ENCODE measurements around the gene CCR8. TPM values are rescaled to one million over a fixed set of nuclear protein-coding genes. Genes with fewer than 3 reads are reported as not detected.

CCR8 gene
- total RNA-seq, 4 donors from 2014 or later = not detected

DNA sequence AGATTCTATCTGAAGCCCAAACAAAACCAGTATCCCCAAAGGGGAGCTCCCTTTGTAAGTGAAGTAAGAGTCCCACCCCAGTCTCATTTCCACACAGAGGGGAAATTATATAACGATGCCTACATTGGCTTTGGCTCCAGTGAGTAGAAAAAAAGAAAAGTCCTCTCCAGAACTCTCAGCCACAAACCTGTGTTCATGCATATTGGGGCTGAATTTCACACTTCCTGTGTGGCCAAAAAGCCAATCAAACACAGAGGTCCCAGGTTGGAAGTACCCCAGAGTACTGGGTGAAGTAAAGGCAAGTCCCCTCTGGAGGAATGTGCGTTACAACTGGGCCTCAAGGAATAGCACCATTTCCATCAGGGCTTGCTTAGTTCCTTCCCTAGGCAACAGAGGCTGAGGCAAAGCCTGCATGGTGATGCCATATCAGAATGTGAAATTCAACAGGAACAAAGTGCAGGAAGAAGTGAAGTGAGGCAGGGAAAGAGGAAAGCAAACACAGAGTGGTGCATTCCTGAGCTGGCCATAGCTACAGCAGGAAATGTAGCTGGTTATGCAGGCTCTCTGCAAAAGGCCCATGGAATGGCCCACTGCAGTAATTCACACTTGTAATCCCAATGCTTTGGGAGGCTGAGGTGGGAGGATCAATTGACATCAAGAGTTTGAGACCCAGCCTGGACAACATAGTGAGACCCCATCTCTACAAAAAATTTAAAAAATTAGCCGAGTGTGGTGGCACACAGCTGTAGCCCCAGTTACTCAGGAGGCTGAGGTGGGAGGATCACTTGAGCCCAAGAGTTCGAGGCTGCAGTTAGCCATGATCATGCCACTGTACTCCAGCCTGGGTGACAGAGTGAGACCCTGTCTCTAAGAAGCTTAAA lies 33.1 kb upstream of the CCR8 start:
- Histone ChIP-seq H3K9me3 (peaks cover 0 to 12% (median 0%) of the 10 kb centered on the region in 3 donors), H3K4me3 (no peak overlapping the region), H3K27me3 (no peaks in the 10 kb centered on the region), H3K36me3 (no peaks in the 10 kb centered on the region), H3K27ac (no peak overlapping the region), H3K4me1 (peaks cover 4 to 5% of the 10 kb centered on the region in 2 donors)
- no peak for ATAC-seq
- in situ Hi-C loops (cut with MboI; ENCODE audit: low sequenced_read_pairs in 4 of 4) (no loop called here), intact Hi-C loops (cut with DNase I; ENCODE audit: low total_unique reads) (no loop called here)
- TF ChIP-seq, protein P1, sequence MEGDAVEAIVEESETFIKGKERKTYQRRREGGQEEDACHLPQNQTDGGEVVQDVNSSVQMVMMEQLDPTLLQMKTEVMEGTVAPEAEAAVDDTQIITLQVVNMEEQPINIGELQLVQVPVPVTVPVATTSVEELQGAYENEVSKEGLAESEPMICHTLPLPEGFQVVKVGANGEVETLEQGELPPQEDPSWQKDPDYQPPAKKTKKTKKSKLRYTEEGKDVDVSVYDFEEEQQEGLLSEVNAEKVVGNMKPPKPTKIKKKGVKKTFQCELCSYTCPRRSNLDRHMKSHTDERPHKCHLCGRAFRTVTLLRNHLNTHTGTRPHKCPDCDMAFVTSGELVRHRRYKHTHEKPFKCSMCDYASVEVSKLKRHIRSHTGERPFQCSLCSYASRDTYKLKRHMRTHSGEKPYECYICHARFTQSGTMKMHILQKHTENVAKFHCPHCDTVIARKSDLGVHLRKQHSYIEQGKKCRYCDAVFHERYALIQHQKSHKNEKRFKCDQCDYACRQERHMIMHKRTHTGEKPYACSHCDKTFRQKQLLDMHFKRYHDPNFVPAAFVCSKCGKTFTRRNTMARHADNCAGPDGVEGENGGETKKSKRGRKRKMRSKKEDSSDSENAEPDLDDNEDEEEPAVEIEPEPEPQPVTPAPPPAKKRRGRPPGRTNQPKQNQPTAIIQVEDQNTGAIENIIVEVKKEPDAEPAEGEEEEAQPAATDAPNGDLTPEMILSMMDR (IDR thresholded peaks at IDR 0.05 in 4 of 5, conservative IDR thresholded peaks at IDR 0.05 in 1 of 5) = no peak
- TF ChIP-seq POLR2A (IDR thresholded peaks at IDR 0.05) = no peak
- DNase-seq = no peak

DNA sequence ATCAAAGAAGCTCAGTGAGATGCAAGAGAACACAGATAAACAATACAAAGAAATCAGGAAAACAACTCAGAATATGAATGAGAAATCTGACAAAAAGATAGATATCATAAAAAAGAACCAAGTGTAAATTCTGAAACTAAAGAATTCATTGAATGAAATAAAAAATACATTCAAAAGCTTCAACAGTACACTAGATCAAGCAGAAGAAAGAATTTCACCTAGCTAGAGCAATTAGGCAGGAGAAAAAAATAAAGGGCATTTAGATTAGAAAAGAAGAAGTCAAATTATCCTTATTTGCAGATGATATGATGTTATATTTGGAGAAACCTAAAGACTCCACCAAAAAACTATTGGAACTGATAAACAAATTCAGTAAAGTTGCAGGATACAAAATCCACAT lies 30.2 kb upstream of the CCR8 start:
- Histone ChIP-seq H3K4me1 (no peaks in the 10 kb centered on the region), H3K27me3 (peaks cover 0 to 4% (median 0%) of the 10 kb centered on the region in 3 donors), H3K4me3 (no peak overlapping the region), H3K9me3 (peaks cover 0 to 12% (median 0%) of the 10 kb centered on the region in 3 donors), H3K27ac (no peak overlapping the region), H3K36me3 (no peaks in the 10 kb centered on the region)
- no peak for DNase-seq
- TF ChIP-seq, protein P1 (IDR thresholded peaks at IDR 0.05 in 4 of 5, conservative IDR thresholded peaks at IDR 0.05 in 1 of 5) = no peak
- no peak for TF ChIP-seq POLR2A (IDR thresholded peaks at IDR 0.05)
- no peak for ATAC-seq
- intact Hi-C loops (cut with DNase I; ENCODE audit: low total_unique reads) (no loop called here), in situ Hi-C loops (cut with MboI; ENCODE audit: low sequenced_read_pairs in 4 of 4) (no loop called here)

DNA sequence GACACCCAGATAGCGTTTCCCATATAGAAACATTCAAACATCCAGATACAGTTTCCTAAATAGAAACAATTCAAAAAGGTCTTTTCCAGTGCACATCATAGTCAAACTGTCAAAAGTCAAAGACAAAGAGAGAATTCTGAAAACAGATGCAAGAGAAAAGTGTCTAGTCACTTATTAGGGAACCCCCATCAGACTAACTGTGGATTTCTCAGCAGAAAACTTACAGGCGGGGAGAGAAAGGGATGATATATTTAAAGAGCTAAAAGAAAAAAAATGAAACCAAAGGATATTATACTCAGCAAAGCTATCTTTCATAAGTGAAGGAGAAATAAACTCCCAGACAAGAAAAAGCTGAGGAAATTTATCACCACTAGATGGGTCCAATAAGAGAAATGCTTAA lies 27.3 kb upstream of the CCR8 start:
- no peak for ATAC-seq
- intact Hi-C loops (cut with DNase I; ENCODE audit: low total_unique reads) = no loop called here
- Histone ChIP-seq H3K27me3 (peaks cover 0 to 4% (median 0%) of the 10 kb centered on the region in 3 donors), H3K4me1 (no peaks in the 10 kb centered on the region), H3K27ac (no peak overlapping the region), H3K36me3 (no peaks in the 10 kb centered on the region), H3K9me3 (peaks cover 0 to 12% (median 0%) of the 10 kb centered on the region in 3 donors), H3K4me3 (no peak overlapping the region)
- in situ Hi-C loops (cut with MboI; ENCODE audit: low sequenced_read_pairs in 4 of 4) = no loop called here
- DNase-seq = no peak
- TF ChIP-seq, protein P1 (IDR thresholded peaks at IDR 0.05 in 4 of 5, conservative IDR thresholded peaks at IDR 0.05 in 1 of 5) = no peak
- no peak for TF ChIP-seq POLR2A (IDR thresholded peaks at IDR 0.05)

DNA sequence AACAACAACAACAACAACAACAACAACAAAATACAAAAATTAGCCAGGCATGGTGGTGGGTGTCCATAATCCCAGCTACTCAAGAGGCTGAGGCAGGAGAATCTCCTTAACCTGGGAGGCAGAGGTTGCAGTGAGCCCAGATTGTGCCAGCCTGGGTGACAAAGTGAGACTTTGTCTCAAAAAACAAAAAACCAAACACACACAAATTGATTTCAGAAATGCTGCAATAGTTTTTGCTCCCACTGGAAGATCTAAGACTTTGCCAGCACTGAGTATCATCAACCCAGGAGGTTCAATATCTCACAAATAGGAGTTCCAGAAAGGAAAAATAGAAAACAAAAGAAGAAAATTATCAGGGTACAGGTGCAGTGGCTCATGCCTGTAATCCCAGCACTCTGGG lies 16.2 kb upstream of the CCR8 start:
- intact Hi-C loops (cut with DNase I; ENCODE audit: low total_unique reads) (no loop called here), in situ Hi-C loops (cut with MboI; ENCODE audit: low sequenced_read_pairs in 4 of 4) (no loop called here)
- DNase-seq = no peak
- Histone ChIP-seq H3K4me3 (no peak overlapping the region), H3K27ac (no peak overlapping the region), H3K27me3 (no peaks in the 10 kb centered on the region), H3K9me3 (no peaks in the 10 kb centered on the region), H3K4me1 (no peaks in the 10 kb centered on the region), H3K36me3 (no peaks in the 10 kb centered on the region)
- TF ChIP-seq, protein P1 (IDR thresholded peaks at IDR 0.05 in 4 of 5, conservative IDR thresholded peaks at IDR 0.05 in 1 of 5) = no peak
- TF ChIP-seq POLR2A (IDR thresholded peaks at IDR 0.05) = no peak
- ATAC-seq = no peak

Data from gastrocnemius medialis (tissue), 4 donors.